Kidney (tissue), 14 donors: ENCODE results near the gene C1orf35. TPM values are rescaled to one million over a fixed set of nuclear protein-coding genes. Genes with fewer than 3 reads are reported as not detected.
A peak's percentile ranks its signal among the peaks of the same experiment; 100 is the strongest.

ENCODE experiments used
- DNase-seq, 5 donors: peaks; one replicate each; pipeline ENCODE4 v3.0.0-alpha.2; 2013 to 2020
- FAIRE-seq: peaks from 2 replicates; lab custom pipeline; 2012; peaks lifted over from hg19 to GRCh38; lab: Jason Lieb, UNC
- H3K27ac ChIP-seq, 2 donors: one replicate each; pipeline ENCODE4 v1.7.0; 2013; ENCODE audit warnings: low read depth in 2 of 2, low read length in 2 of 2, inconsistent platforms in 1 of 2
- H3K27me3 ChIP-seq: one replicate; pipeline ENCODE4 v1.7.1; 2013; ENCODE audit warnings: low read length, inconsistent platforms; ENCODE audit not compliant: control insufficient read depth, insufficient read depth
- H3K36me3 ChIP-seq, 3 donors: one replicate each; pipeline versions ENCODE4 v1.7.0 to v1.7.1; 2013; ENCODE audit warnings: low read length in 3 of 3, control low read depth in 1 of 3, inconsistent platforms in 1 of 3; ENCODE audit not compliant: insufficient read depth in 3 of 3, control insufficient read depth in 2 of 3
- H3K4me1 ChIP-seq, 3 donors: one replicate each; pipeline versions ENCODE4 v1.7.0 to v1.7.1; 2013; ENCODE audit warnings: low read length in 3 of 3, inconsistent platforms in 1 of 3, low read depth in 1 of 3; ENCODE audit not compliant: control insufficient read depth in 2 of 3, insufficient read depth in 2 of 3
- H3K4me3 ChIP-seq, 3 donors: one replicate each; pipeline versions ENCODE4 v1.7.0 to v1.8.1; 2013; ENCODE audit warnings: low read length in 3 of 3, control low read depth in 1 of 3, inconsistent platforms in 1 of 3
- H3K9ac ChIP-seq, 3 donors: one replicate each; pipeline versions ENCODE4 v1.7.0 to v1.7.1; 2013; ENCODE audit warnings: low read length in 3 of 3, control low read depth in 1 of 3, inconsistent platforms in 1 of 3
- H3K9me3 ChIP-seq, 3 donors: one replicate each; pipeline versions ENCODE4 v1.7.0 to v1.7.1; 2013; ENCODE audit warnings: low read length in 3 of 3, control low read depth in 1 of 3, inconsistent platforms in 1 of 3; ENCODE audit not compliant: control insufficient read depth in 2 of 3, insufficient read depth in 1 of 3
- CTCF ChIP-seq: IDR thresholded peaks from 3 replicates; pipeline ENCODE4 v1.5.1; 2012; ENCODE audit warnings: mild to moderate bottlenecking, moderate library complexity, borderline replicate concordance; ENCODE audit not compliant: insufficient read depth; ENCODE audit errors: extremely low read depth
- intact Hi-C: fragments of 100-400 bp; cut with DNase I; formaldehyde crosslinking; loops from one replicate; pipeline ENCODE4 v1.11.1; 2022
- polyA plus RNA-seq: library from polyadenylated mRNA; stranded (reverse); fragments of 350-450 nt; fragmentation: Illumina TruSeq; extraction: RNeasy Lipid Tissue Mini Kit (QIAGEN cat#74804); gene quantifications from one replicate; pipeline ENCODE4 v1.2.3, GENCODE V29; 2014; ENCODE audit warnings: low read depth, low replicate concordance; ENCODE audit not compliant: insufficient read depth
- total RNA-seq: library from RNA; stranded (reverse); fragmentation: NEBNext Ultra II Directional; extraction: Animal tissue kit (Norgen Biotek cat#: 25700); gene quantifications from one replicate; pipeline ENCODE4 v1.2.1, GENCODE V29; 2021
- donor health status: control.
- donor health status: control.
- donor health status: control.
- donor health status: control.
- donor health status: control.
- donor health status: DM: yes; HTN: yes; CAD: no.
- donor health status: Normal renal cell carcinoma (clear cell type).

The C1orf35 gene
- total and polyA plus RNA-seq, 2 donors from 2014 or later, result 17.4 to 17.6 TPM

- intact Hi-C loops, result no loop called here
- FAIRE-seq, result no peak
- H3K4me1 ChIP-seq, result peaks cover 4 to 45% (median 33%) of the 10 kb centered on the region in 3 donors
Measured at GRCh38 chr1:228082918-228083870, 19.9 kb downstream of the C1orf35 start.

GRCh38 chr1:228082214-228082917, 20.8 kb downstream of the C1orf35 start, which contains the start of gene ARF1:
TSS of gene ARF1 (plus strand) at chr1:228082708. CDS start at chr1:228097115, 14,407 bp downstream.
- DNase-seq, result peak; percentile 93 to 98 (median 96)
- no peaks in the 10 kb centered on the region for H3K9me3 ChIP-seq
- no peak for FAIRE-seq
- no peaks in the 10 kb centered on the region for H3K36me3 ChIP-seq
- intact Hi-C loops, result no loop called here
- peak within 1 kb of the TSS; percentile 97 to 98 for H3K27ac ChIP-seq
- no peaks in the 10 kb centered on the region for H3K27me3 ChIP-seq
- H3K9ac ChIP-seq, result peak within 1 kb of the TSS; percentile 84 to 87 (median 86)
- peak within 1 kb of the TSS; percentile 70 to 97 (median 93) for H3K4me3 ChIP-seq
- no peak for TF ChIP-seq CTCF
- peaks cover 4 to 38% (median 25%) of the 10 kb centered on the region in 3 donors for H3K4me1 ChIP-seq

More at GRCh38 chr1:228082918-228083870, 19.9 kb downstream of the C1orf35 start:
- Histone ChIP-seq H3K36me3 (no peaks in the 10 kb centered on the region), H3K4me3 (peak overlapping the region; percentile 70 to 97 (median 93)), H3K9me3 (no peaks in the 10 kb centered on the region), H3K27ac (peak overlapping the region; percentile 97 to 98), H3K9ac (peak overlapping the region; percentile 84 to 87 (median 86)), H3K27me3 (no peaks in the 10 kb centered on the region)
- no peak for TF ChIP-seq CTCF
- DNase-seq, result peak; percentile 46 to 93 (median 73)

GRCh38 chr1:228081578-228082213, 21.4 kb downstream of the C1orf35 start:
- H3K9ac ChIP-seq, result peak overlapping the region; percentile 43 to 82 (median 76)
- no peaks in the 10 kb centered on the region for H3K27me3 ChIP-seq
- H3K9me3 ChIP-seq, result no peaks in the 10 kb centered on the region
- TF ChIP-seq CTCF, result no peak
- H3K4me1 ChIP-seq, result peaks cover 4 to 35% (median 19%) of the 10 kb centered on the region in 3 donors
- FAIRE-seq, result no peak
- intact Hi-C loops, result no loop called here
- no peak overlapping the region for H3K27ac ChIP-seq
- peak in 3 of 5 donors; percentile 20 to 74 (median 49) for DNase-seq
- no peaks in the 10 kb centered on the region for H3K36me3 ChIP-seq
- H3K4me3 ChIP-seq, result peak overlapping the region; percentile 53 to 97 (median 84)
